NCI-H2171 (cell line): Measurements from ENCODE around the gene COL12A1.
"Not testable (repeated sequence)": the region's sequence is repeated elsewhere in the genome, so short reads cannot be mapped to it uniquely, and the experiment has no call there.

Experiments
- DNase-seq: peaks from one replicate; lab custom pipeline; 2025; lab: John Stamatoyannopoulos, UW

COL12A1 gene

GRCh38 chr6:75211920-75212590 lies 6.2 kb upstream of the COL12A1 start:
- DNase-seq = no peak

- DNase-seq = peak; percentile 73
These were observed 5.3 kb upstream of the COL12A1 start for GRCh38 chr6:75210885-75211739.

GRCh38 chr6:75209184-75209723 lies 3.4 kb upstream of the COL12A1 start:
- DNase-seq = no peak

GRCh38 chr6:75208298-75209183 lies 2.7 kb upstream of the COL12A1 start:
- DNase-seq = peak; percentile 35

GRCh38 chr6:75206576-75207342 lies 906 bp upstream of the COL12A1 start:
- DNase-seq = no peak

- DNase-seq = no peak
These were observed 686 bp downstream of the COL12A1 start for GRCh38 chr6:75204959-75205775.

GRCh38 chr6:75204217-75204958 lies 1.5 kb downstream of the COL12A1 start:
- DNase-seq = peak; percentile 34

- DNase-seq = no peak
These were observed 2.1 kb downstream of the COL12A1 start for GRCh38 chr6:75203721-75204120.

- no peak for DNase-seq
These were observed 3.1 kb downstream of the COL12A1 start for GRCh38 chr6:75202676-75203131.

GRCh38 chr6:75201901-75202672 lies 3.8 kb downstream of the COL12A1 start:
- no peak for DNase-seq

GRCh38 chr6:75201021-75201420 lies 4.8 kb downstream of the COL12A1 start:
- DNase-seq = no peak

- no peak for DNase-seq
These were observed 6.0 kb downstream of the COL12A1 start for GRCh38 chr6:75199889-75200288.

- DNase-seq = no peak
These were observed 9.7 kb downstream of the COL12A1 start for GRCh38 chr6:75196081-75196687.

- no peak for DNase-seq
These were observed 17.5 kb downstream of the COL12A1 start for GRCh38 chr6:75188221-75188925.

- not testable (repeated sequence) for DNase-seq
These were observed 19.3 kb downstream of the COL12A1 start for GRCh38 chr6:75186581-75186980.

GRCh38 chr6:75183099-75183541 lies 22.7 kb downstream of the COL12A1 start:
- DNase-seq = no peak

GRCh38 chr6:75180864-75181263 lies 25.0 kb downstream of the COL12A1 start:
- DNase-seq = no peak

- DNase-seq = no peak
These were observed 27.1 kb downstream of the COL12A1 start for GRCh38 chr6:75178757-75179156.
